Astrocyte (in vitro differentiated cells and primary cell): ENCODE data around the gene ZNF333. TPM values are rescaled to one million over a fixed set of nuclear protein-coding genes. Genes with fewer than 3 reads are reported as not detected.

Source experiments
- DNase-seq: peaks from one replicate; pipeline ENCODE4 v3.0.0-alpha.2; 2010; ENCODE audit warnings: low read depth
- FAIRE-seq: peaks from 2 replicates; lab custom pipeline; 2011; peaks lifted over from hg19 to GRCh38; lab: Jason Lieb, UNC
- H2AFZ ChIP-seq: 2 replicates; pipeline ENCODE4 v1.6.0; 2012; ENCODE audit warnings: low read depth, low read length, inconsistent platforms
- H3K27ac ChIP-seq: 2 replicates; pipeline ENCODE4 v1.5.1; 2011; ENCODE audit warnings: low read depth, low read length, inconsistent platforms
- H3K27me3 ChIP-seq: 2 replicates; pipeline ENCODE4 v1.6.0; 2011; ENCODE audit warnings: low read length, inconsistent platforms; ENCODE audit not compliant: insufficient read depth
- H3K36me3 ChIP-seq: 2 replicates; pipeline ENCODE4 v1.5.1; 2011; ENCODE audit warnings: low read length, inconsistent platforms; ENCODE audit not compliant: insufficient read depth
- H3K4me1 ChIP-seq: 2 replicates; pipeline ENCODE4 v1.5.1; 2011; ENCODE audit warnings: low read length, inconsistent platforms; ENCODE audit not compliant: insufficient read depth
- H3K4me2 ChIP-seq: 2 replicates; pipeline ENCODE4 v1.6.0; 2012; ENCODE audit warnings: low read length, inconsistent platforms
- H3K4me3 ChIP-seq: 2 replicates; pipeline ENCODE4 v1.5.1; 2011; ENCODE audit warnings: low read depth, mild to moderate bottlenecking, low read length, inconsistent platforms; ENCODE audit not compliant: insufficient read depth
- H3K79me2 ChIP-seq: 2 replicates; pipeline ENCODE4 v1.6.0; 2012; ENCODE audit warnings: mild to moderate bottlenecking, low read length, inconsistent platforms; ENCODE audit not compliant: insufficient read depth
- H3K9ac ChIP-seq: 2 replicates; pipeline ENCODE4 v1.6.0; 2012; ENCODE audit warnings: mild to moderate bottlenecking, low read length, inconsistent platforms
- H3K9me3 ChIP-seq: 2 replicates; pipeline ENCODE4 v1.5.1; 2012; ENCODE audit warnings: low read depth, mild to moderate bottlenecking, low read length, inconsistent platforms; ENCODE audit not compliant: insufficient read depth
- H4K20me1 ChIP-seq: 2 replicates; pipeline ENCODE4 v1.6.0; 2012; ENCODE audit warnings: low read length, inconsistent platforms; ENCODE audit not compliant: insufficient read depth
- H3K27ac Mint-ChIP-seq: one replicate; pipeline ENCODE4 v1.8.0; 2021; ENCODE audit warnings: mild to moderate bottlenecking, mixed read lengths; ENCODE audit not compliant: unreplicated experiment
- H3K27me3 Mint-ChIP-seq: one replicate; pipeline ENCODE4 v1.8.0; 2021; ENCODE audit warnings: low read depth, mixed read lengths; ENCODE audit not compliant: unreplicated experiment
- H3K36me3 Mint-ChIP-seq: one replicate; pipeline ENCODE4 v1.8.0; 2021; ENCODE audit warnings: low read depth, mixed read lengths; ENCODE audit not compliant: unreplicated experiment
- H3K4me1 Mint-ChIP-seq: one replicate; pipeline ENCODE4 v1.8.0; 2021; ENCODE audit warnings: low read depth, mixed read lengths; ENCODE audit not compliant: unreplicated experiment
- H3K4me3 Mint-ChIP-seq: one replicate; pipeline ENCODE4 v1.8.0; 2021; ENCODE audit warnings: mild to moderate bottlenecking, moderate library complexity, mixed read lengths; ENCODE audit not compliant: unreplicated experiment
- H3K9me3 Mint-ChIP-seq: one replicate; pipeline ENCODE4 v1.8.0; 2021; ENCODE audit warnings: mild to moderate bottlenecking, mixed read lengths; ENCODE audit not compliant: unreplicated experiment
- CTCF ChIP-seq: IDR thresholded peaks from 2 replicates; pipeline ENCODE4 v1.5.1; 2011; ENCODE audit warnings: low read depth, mild to moderate bottlenecking, inconsistent platforms, low read length, moderate library complexity; ENCODE audit not compliant: insufficient read depth
- EZH2 ChIP-seq: IDR thresholded peaks from 2 replicates; pipeline ENCODE4 v1.6.1; 2012; ENCODE audit warnings: mild to moderate bottlenecking, low read length, inconsistent platforms; ENCODE audit not compliant: insufficient read depth
- total RNA-seq: library from RNA; stranded (reverse); gene quantifications from 2 replicates; pipeline ENCODE4 v1.2.1, GENCODE V29; 2021

The ZNF333 gene
- total RNA-seq, 1 donor from 2014 or later = 10.4 TPM

DNA sequence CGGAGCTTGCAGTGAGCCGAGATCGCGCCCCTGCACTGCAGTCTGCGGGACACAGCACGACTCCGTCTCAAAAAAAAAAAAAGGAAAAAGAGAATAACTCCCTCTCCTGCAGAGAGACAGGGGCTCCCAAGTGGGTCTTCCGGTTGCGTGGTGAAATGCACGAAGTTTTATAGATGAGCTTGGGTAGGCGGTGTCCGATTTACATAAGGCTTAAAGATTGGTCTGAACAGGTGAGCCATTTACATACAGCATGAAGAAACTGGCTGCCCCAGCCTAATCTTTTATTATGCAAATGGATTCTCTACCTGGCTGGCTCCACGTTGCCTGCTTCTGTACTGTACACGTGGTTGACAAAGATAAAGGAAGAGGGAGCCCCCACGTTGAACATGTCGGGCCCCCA, 69.0 kb downstream of the ZNF333 start:
- H3K27ac Mint-ChIP-seq = no peak overlapping the region
- no peak for FAIRE-seq
- no peaks in the 10 kb centered on the region for H4K20me1 ChIP-seq

GRCh38 chr19:14761607-14762006, 71.8 kb downstream of the ZNF333 start:
- Histone ChIP-seq H3K36me3 (no peaks in the 10 kb centered on the region), H3K9me3 (no peaks in the 10 kb centered on the region), H3K4me3 (no peak overlapping the region), H3K79me2 (no peaks in the 10 kb centered on the region), H3K27me3 (no peaks in the 10 kb centered on the region), H3K27ac (no peak overlapping the region), H4K20me1 (no peaks in the 10 kb centered on the region), H3K4me1 (no peaks in the 10 kb centered on the region), H2AFZ (no peak overlapping the region), H3K4me2 (no peak overlapping the region), H3K9ac (no peak overlapping the region)
- no peaks in the 10 kb centered on the region for H3K4me1 Mint-ChIP-seq
- no peak for DNase-seq
- peaks cover 8% of the 10 kb centered on the region for H3K27me3 Mint-ChIP-seq
- H3K4me3 Mint-ChIP-seq = no peak overlapping the region
- H3K36me3 Mint-ChIP-seq = no peaks in the 10 kb centered on the region
- FAIRE-seq = no peak
- H3K27ac Mint-ChIP-seq = no peak overlapping the region
- TF ChIP-seq CTCF = no peak
- no peak for TF ChIP-seq EZH2
- peaks cover 10% of the 10 kb centered on the region for H3K9me3 Mint-ChIP-seq

More for the DNA sequence above, 69.0 kb downstream of the ZNF333 start:
- Mint-ChIP-seq H3K4me1 (no peaks in the 10 kb centered on the region), H3K4me3 (no peak overlapping the region), H3K9me3 (peaks cover 5% of the 10 kb centered on the region), H3K36me3 (no peaks in the 10 kb centered on the region), H3K27me3 (peaks cover 4% of the 10 kb centered on the region)
- Histone ChIP-seq H3K27ac (no peak overlapping the region), H3K4me3 (no peak overlapping the region), H3K36me3 (no peaks in the 10 kb centered on the region), H3K4me1 (no peaks in the 10 kb centered on the region), H3K4me2 (no peak overlapping the region), H3K9me3 (no peaks in the 10 kb centered on the region), H3K27me3 (no peaks in the 10 kb centered on the region), H3K79me2 (no peaks in the 10 kb centered on the region), H3K9ac (no peak overlapping the region), H2AFZ (no peak overlapping the region)
- TF ChIP-seq EZH2 = no peak
- no peak for TF ChIP-seq CTCF
- no peak for DNase-seq

- Histone ChIP-seq H3K27me3 (no peaks in the 10 kb centered on the region), H3K9me3 (no peaks in the 10 kb centered on the region), H2AFZ (no peak overlapping the region), H3K9ac (no peak overlapping the region), H3K36me3 (no peaks in the 10 kb centered on the region), H3K27ac (no peak overlapping the region), H3K4me1 (no peaks in the 10 kb centered on the region), H4K20me1 (no peaks in the 10 kb centered on the region), H3K79me2 (no peaks in the 10 kb centered on the region), H3K4me2 (no peak overlapping the region), H3K4me3 (no peak overlapping the region)
- peaks cover 10% of the 10 kb centered on the region for H3K9me3 Mint-ChIP-seq
- peaks cover 8% of the 10 kb centered on the region for H3K27me3 Mint-ChIP-seq
- H3K4me1 Mint-ChIP-seq = no peaks in the 10 kb centered on the region
- no peak for DNase-seq
- no peaks in the 10 kb centered on the region for H3K36me3 Mint-ChIP-seq
- no peak overlapping the region for H3K27ac Mint-ChIP-seq
- FAIRE-seq = no peak
- TF ChIP-seq EZH2 (no peak), CTCF (no peak)
- H3K4me3 Mint-ChIP-seq = no peak overlapping the region
Measured at GRCh38 chr19:14762111-14762510, 72.3 kb downstream of the ZNF333 start.
